ENCODE results near the gene PEX11B. TPM values are rescaled to one million over a fixed set of nuclear protein-coding genes. Genes with fewer than 3 reads are reported as not detected.

The PEX11B gene
- total RNA-seq, 1 experiment from 2014 or later = 22.4 TPM

GRCh38 chr1:145891587-145892485 lies 26.7 kb downstream of the PEX11B start:
- peak; percentile 96 for DNase-seq (ENCODE audit: low spot score)
- Histone ChIP-seq H3K9me3 (ENCODE audit: low read depth, low read length, poor library complexity, severe bottlenecking) (no peaks in the 10 kb centered on the region), H3K4me1 (ENCODE audit: insufficient read depth, low read length, poor library complexity, severe bottlenecking) (peaks cover 20% of the 10 kb centered on the region), H3K27me3 (replicated peaks; ENCODE audit: insufficient read depth, low read depth, low read length, poor library complexity) (no peaks in the 10 kb centered on the region), H3K4me3 (ENCODE audit: low read depth, low read length, poor library complexity, severe bottlenecking) (peak overlapping the region; percentile 16), H3K36me3 (ENCODE audit: insufficient read depth, low read length, poor library complexity, severe bottlenecking) (no peaks in the 10 kb centered on the region), H3K27ac (ENCODE audit: low read depth, low read length, poor library complexity, severe bottlenecking) (peak overlapping the region; percentile 54)
- intact Hi-C loops (cut with micrococcal nuclease; ENCODE audit: unreplicated experiment) = loop anchor here (1.0 to 2.0 kb wide), 4 partner anchors 18 to 123 kb away; partner anchors contain the start of genes ITGA10 and PEX11B
- ChIA-PET POLR2A (ENCODE audit: low non-redundant PET) (no interaction called here), CTCF (interaction anchor here (0.6 to 2.5 kb wide), 15 partner anchors 10 to 154 kb away, joined by 3 to 14 read pairs (median 6); partner anchors contain the start of genes ANKRD34A, ITGA10, NUDT17 and PIAS3)
- TF ChIP-seq EZH2 (IDR thresholded peaks at IDR 0.05; ENCODE audit: borderline replicate concordance, low read depth, low read length, poor library complexity, severe bottlenecking) = no peak
- TF ChIP-seq CTCF (conservative IDR thresholded peaks at IDR 0.05; ENCODE audit: low read depth, low read length) = peak; percentile 98
- BruUV-seq (replicated peaks) = no TSS peak

- CTCF ChIA-PET = interaction anchor here (0.9 to 2.5 kb wide), 6 partner anchors 17 to 88 kb away, joined by 3 to 14 read pairs (median 9); partner anchors contain the start of genes ANKRD34A, ITGA10, PIAS3 and POLR3GL
- BruUV-seq (replicated peaks) = no TSS peak
- Histone ChIP-seq H3K4me1 (ENCODE audit: insufficient read depth, low read length, poor library complexity, severe bottlenecking) (peaks cover 22% of the 10 kb centered on the region), H3K27me3 (replicated peaks; ENCODE audit: insufficient read depth, low read depth, low read length, poor library complexity) (no peaks in the 10 kb centered on the region), H3K27ac (ENCODE audit: low read depth, low read length, poor library complexity, severe bottlenecking) (peak overlapping the region; percentile 54), H3K4me3 (ENCODE audit: low read depth, low read length, poor library complexity, severe bottlenecking) (no peak overlapping the region), H3K36me3 (ENCODE audit: insufficient read depth, low read length, poor library complexity, severe bottlenecking) (no peaks in the 10 kb centered on the region), H3K9me3 (ENCODE audit: low read depth, low read length, poor library complexity, severe bottlenecking) (no peaks in the 10 kb centered on the region)
- intact Hi-C loops (cut with micrococcal nuclease; ENCODE audit: unreplicated experiment) = loop anchor here (1.0 to 2.0 kb wide), 2 partner anchors 19 to 124 kb away; partner anchors contain the start of gene ITGA10
- POLR2A ChIA-PET (ENCODE audit: low non-redundant PET) = no interaction called here
- TF ChIP-seq EZH2 (IDR thresholded peaks at IDR 0.05; ENCODE audit: borderline replicate concordance, low read depth, low read length, poor library complexity, severe bottlenecking) (no peak), CTCF (conservative IDR thresholded peaks at IDR 0.05; ENCODE audit: low read depth, low read length) (no peak)
- no peak for DNase-seq (ENCODE audit: low spot score)
Observed at GRCh38 chr1:145891143-145891542, 27.4 kb downstream of the PEX11B start.

- no TSS peak for BruUV-seq (replicated peaks)
- TF ChIP-seq CTCF (conservative IDR thresholded peaks at IDR 0.05; ENCODE audit: low read depth, low read length) (no peak), EZH2 (IDR thresholded peaks at IDR 0.05; ENCODE audit: borderline replicate concordance, low read depth, low read length, poor library complexity, severe bottlenecking) (no peak)
- peaks cover 7% of the 10 kb centered on the region for H3K27me3 ChIP-seq (replicated peaks; ENCODE audit: insufficient read depth, low read depth, low read length, poor library complexity)
- intact Hi-C loops (cut with micrococcal nuclease; ENCODE audit: unreplicated experiment) = loop anchor here (2.0 to 5.0 kb wide), 2 partner anchors 37 to 125 kb away; no protein-coding TSS in a partner anchor
- DNase-seq (ENCODE audit: low spot score) = no peak
- peaks cover 22% of the 10 kb centered on the region for H3K4me1 ChIP-seq (ENCODE audit: insufficient read depth, low read length, poor library complexity, severe bottlenecking)
- POLR2A ChIA-PET (ENCODE audit: low non-redundant PET) = no interaction called here
- CTCF ChIA-PET = no interaction called here
- no peak overlapping the region for H3K27ac ChIP-seq (ENCODE audit: low read depth, low read length, poor library complexity, severe bottlenecking)
- no peaks in the 10 kb centered on the region for H3K36me3 ChIP-seq (ENCODE audit: insufficient read depth, low read length, poor library complexity, severe bottlenecking)
- H3K4me3 ChIP-seq (ENCODE audit: low read depth, low read length, poor library complexity, severe bottlenecking) = no peak overlapping the region
- H3K9me3 ChIP-seq (ENCODE audit: low read depth, low read length, poor library complexity, severe bottlenecking) = no peaks in the 10 kb centered on the region
Observed at GRCh38 chr1:145889722-145890121, 28.8 kb downstream of the PEX11B start.
